ENCODE results near the gene CALHM1. TPM values are rescaled to one million over a fixed set of nuclear protein-coding genes. Genes with fewer than 3 reads are reported as not detected.
A peak's percentile ranks its signal among the peaks of the same experiment; 100 is the strongest.

CALHM1 gene
- total and polyA plus RNA-seq, 2 experiments from 2014 or later: not detected

DNA sequence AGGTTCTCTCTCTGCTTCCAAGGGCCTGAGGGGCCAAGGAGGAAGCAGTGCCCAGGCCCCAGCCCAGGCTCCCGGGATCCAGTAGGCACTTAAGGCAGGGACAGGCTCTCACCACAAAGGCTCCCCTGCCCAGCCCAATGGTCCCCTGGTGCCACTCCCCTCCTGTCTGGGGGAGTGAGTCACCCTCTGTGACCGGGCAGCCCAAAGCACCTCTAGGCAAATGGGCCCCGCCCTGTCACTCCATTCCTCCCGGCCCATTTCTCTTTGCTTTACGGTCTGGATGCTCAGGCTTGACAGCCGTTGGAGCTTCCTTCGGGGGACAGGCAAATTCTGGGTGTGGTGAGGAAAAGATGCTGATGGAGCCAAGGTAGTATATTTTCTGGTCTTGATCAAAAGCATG lies 20.4 kb upstream of the CALHM1 start, which contains the start of gene CALHM3:
Gene CALHM3 (minus strand): TSS at position 106 of the 400 bp plus-strand sequence. CDS start 208 bp downstream, outside the sequence.
- DNase-seq (ENCODE audit: low read depth in 1 of 2, low spot score in 1 of 2): no peak
- TF ChIP-seq CTCF (IDR thresholded peaks at IDR 0.05; ENCODE audit: low read depth, low read length): no peak
- no peak within 1 kb of the TSS for H3K4me3 ChIP-seq
- no peaks in the 10 kb centered on the region for H3K4me1 ChIP-seq (ENCODE audit: low read depth)
- no peak within 1 kb of the TSS for H3K27ac ChIP-seq
- no peaks in the 10 kb centered on the region for H3K36me3 ChIP-seq
- no peaks in the 10 kb centered on the region for H3K9me3 ChIP-seq (ENCODE audit: low read depth)
- H3K27me3 ChIP-seq: no peaks in the 10 kb centered on the region

- no peaks in the 10 kb centered on the region for H3K4me1 ChIP-seq (ENCODE audit: low read depth)
- H3K9me3 ChIP-seq (ENCODE audit: low read depth): no peaks in the 10 kb centered on the region
- no peaks in the 10 kb centered on the region for H3K36me3 ChIP-seq
- no peak overlapping the region for H3K4me3 ChIP-seq
- no peaks in the 10 kb centered on the region for H3K27me3 ChIP-seq
- no peak overlapping the region for H3K27ac ChIP-seq
- no peak for TF ChIP-seq CTCF (IDR thresholded peaks at IDR 0.05; ENCODE audit: low read depth, low read length)
- DNase-seq (ENCODE audit: low read depth in 1 of 2, low spot score in 1 of 2): no peak
These were observed 20.0 kb upstream of the CALHM1 start for GRCh38 chr10:103478671-103479070.

- Histone ChIP-seq H3K36me3 (no peaks in the 10 kb centered on the region), H3K9me3 (ENCODE audit: low read depth) (no peaks in the 10 kb centered on the region), H3K27ac (no peak overlapping the region), H3K4me3 (no peak overlapping the region), H3K4me1 (ENCODE audit: low read depth) (no peaks in the 10 kb centered on the region), H3K27me3 (no peaks in the 10 kb centered on the region)
- DNase-seq (ENCODE audit: low read depth in 1 of 2, low spot score in 1 of 2): peak; percentile 39 to 41
- TF ChIP-seq CTCF (IDR thresholded peaks at IDR 0.05; ENCODE audit: low read depth, low read length): peak; percentile 33
These were observed 17.5 kb upstream of the CALHM1 start for GRCh38 chr10:103476046-103476768.

DNA sequence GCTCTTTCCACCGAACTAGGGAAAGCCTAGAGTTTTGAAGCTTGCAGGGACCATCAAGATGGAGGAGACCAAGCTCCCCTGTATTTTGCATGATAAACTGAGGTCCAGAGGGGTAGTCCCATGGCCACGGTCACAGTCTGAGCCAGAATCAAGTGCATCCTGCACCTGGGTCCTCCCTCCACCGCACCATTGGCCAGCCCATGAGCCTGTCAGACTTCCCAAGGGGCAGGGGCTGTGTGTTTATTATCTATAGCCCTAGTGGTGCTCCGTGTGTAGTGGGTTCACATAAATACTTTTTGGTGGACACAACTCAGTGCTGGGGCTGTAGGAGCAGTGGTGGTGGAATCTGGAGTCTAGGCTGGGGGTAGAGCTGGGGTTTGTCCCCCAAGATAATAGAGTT lies 16.7 kb upstream of the CALHM1 start:
- H3K9me3 ChIP-seq (ENCODE audit: low read depth): no peaks in the 10 kb centered on the region
- H3K27me3 ChIP-seq: no peaks in the 10 kb centered on the region
- no peak for TF ChIP-seq CTCF (IDR thresholded peaks at IDR 0.05; ENCODE audit: low read depth, low read length)
- no peaks in the 10 kb centered on the region for H3K4me1 ChIP-seq (ENCODE audit: low read depth)
- no peak overlapping the region for H3K4me3 ChIP-seq
- DNase-seq (ENCODE audit: low read depth in 1 of 2, low spot score in 1 of 2): no peak
- H3K27ac ChIP-seq: no peak overlapping the region
- no peaks in the 10 kb centered on the region for H3K36me3 ChIP-seq

DNA sequence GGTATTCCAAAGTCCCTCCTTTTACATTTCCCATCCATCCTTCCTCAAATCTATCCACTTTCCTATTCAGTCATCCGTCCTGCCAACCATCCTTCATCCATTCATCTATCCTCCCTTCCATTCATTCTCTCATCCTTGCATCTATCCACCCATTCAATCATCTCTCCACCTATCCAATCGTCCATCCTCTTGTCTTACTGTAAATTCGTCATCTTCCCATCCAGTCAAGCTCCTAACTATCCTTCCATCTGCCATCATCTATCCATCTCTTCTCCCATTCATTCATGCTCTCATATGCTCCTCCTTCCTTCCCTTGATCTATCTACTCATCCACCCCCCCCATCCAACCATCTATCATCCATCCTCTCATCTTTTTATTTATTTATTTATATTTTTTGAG lies 15.4 kb upstream of the CALHM1 start:
- TF ChIP-seq CTCF (IDR thresholded peaks at IDR 0.05; ENCODE audit: low read depth, low read length): no peak
- Histone ChIP-seq H3K4me1 (ENCODE audit: low read depth) (no peaks in the 10 kb centered on the region), H3K4me3 (no peak overlapping the region), H3K9me3 (ENCODE audit: low read depth) (no peaks in the 10 kb centered on the region), H3K27me3 (no peaks in the 10 kb centered on the region), H3K27ac (no peak overlapping the region), H3K36me3 (no peaks in the 10 kb centered on the region)
- DNase-seq (ENCODE audit: low read depth in 1 of 2, low spot score in 1 of 2): no peak

Measured in cardiac muscle cell (in vitro differentiated cells and primary cell).